HepG2 (cell line): ENCODE results near the gene TSHZ2. TPM values are rescaled to one million over a fixed set of nuclear protein-coding genes. Genes with fewer than 3 reads are reported as not detected.

Source experiments
- ATAC-seq: fragments of 200-7000 bp; cut with Tn5 transposase; 3 replicates; pipeline ENCODE4 v1.9.1; 2020; ENCODE audit warnings: mild to moderate bottlenecking, moderate library complexity
- BruUV-seq: library from RNA; stranded (reverse); fragments of 400-500 nt; replicated peaks from 2 replicates; lab custom pipeline; 2021; lab: Mats Ljungman, UMichigan
- CTCF ChIA-PET: fragments of 300-600 bp; formaldehyde crosslinking; extraction: SDS; loops from one replicate; lab custom pipeline; 2021; ENCODE audit warnings: low total read pairs, inconsistent platforms, low intra/inter-chr PET ratio; lab: Yijun Ruan, JAX
- POLR2A ChIA-PET: fragments of 350-600 bp; sonication (Branson Sonifier 250); formaldehyde crosslinking; loops from one replicate; lab custom pipeline; 2020; ENCODE audit warnings: antibody characterized with exemption, inconsistent platforms; lab: Yijun Ruan, JAX
- DNase-seq: peaks from one replicate; pipeline ENCODE4 v3.0.0-alpha.2; 2015; ENCODE audit warnings: low spot score
- FAIRE-seq: peaks from 3 replicates; lab custom pipeline; 2011; peaks lifted over from hg19 to GRCh38; lab: Jason Lieb, UNC
- H2AFZ ChIP-seq: one replicate; pipeline ENCODE4 v1.6.1; 2011; ENCODE audit warnings: low read length, inconsistent platforms
- H3K27ac ChIP-seq: fragments of 300-600 bp; 3 replicates; pipeline ENCODE4 v1.8.0; 2011; ENCODE audit warnings: mixed run types, mild to moderate bottlenecking, mixed read lengths, low read length, inconsistent platforms; ENCODE audit not compliant: insufficient read depth; ENCODE audit errors: extremely low read length
- H3K27me3 ChIP-seq, 2 experiments: fragments of 200-600 bp in 1 of 2; 2 replicates in 1 of 2; 3 replicates in 1 of 2; pipeline versions ENCODE4 v1.6.0 to v1.8.0; 2011; ENCODE audit warnings: low read length in 2 of 2, mild to moderate bottlenecking in 2 of 2, moderate library complexity in 2 of 2, inconsistent platforms in 1 of 2; ENCODE audit not compliant: insufficient read depth in 2 of 2, control insufficient read depth in 1 of 2
- H3K36me3 ChIP-seq, 2 experiments: fragments of 200-600 bp in 1 of 2; replicated peaks in 1 of 2; 2 replicates in 1 of 2; 3 replicates in 1 of 2; pipeline versions ENCODE4 v1.5.1 to v1.8.0; 2011; ENCODE audit warnings: low read length in 2 of 2, inconsistent platforms in 1 of 2; ENCODE audit not compliant: insufficient read depth in 2 of 2, control insufficient read depth in 1 of 2
- H3K4me1 ChIP-seq: 2 replicates; pipeline ENCODE4 v1.5.1; 2012; ENCODE audit warnings: low read length, inconsistent platforms; ENCODE audit not compliant: insufficient read depth
- H3K4me2 ChIP-seq: 2 replicates; pipeline ENCODE4 v1.6.0; 2011; ENCODE audit warnings: low read depth, low read length, inconsistent platforms
- H3K4me3 ChIP-seq, 3 experiments: fragments of 200-600 bp in 1 of 3; sonication (generic), shearing (Covaris generic) in 1 of 3; replicated peaks in 1 of 3; 2 replicates each; pipeline ENCODE4 v1.5.1; 2011 to 2016; ENCODE audit warnings: low read length in 3 of 3, inconsistent platforms in 2 of 3, low read depth in 2 of 3, mild to moderate bottlenecking in 2 of 3, control low read depth in 1 of 3, mixed read lengths in 1 of 3; ENCODE audit not compliant: insufficient read depth in 1 of 3
- H3K79me2 ChIP-seq: one replicate; pipeline ENCODE4 v1.6.1; 2011; ENCODE audit warnings: low read length, inconsistent platforms; ENCODE audit not compliant: insufficient read depth
- H3K9ac ChIP-seq: 2 replicates; pipeline ENCODE4 v1.6.0; 2011; ENCODE audit warnings: mild to moderate bottlenecking, low read depth, low read length, inconsistent platforms; ENCODE audit not compliant: insufficient read depth
- H3K9me3 ChIP-seq: 2 replicates; pipeline ENCODE4 v1.5.1; 2012; ENCODE audit warnings: mild to moderate bottlenecking, low read length
- H4K20me1 ChIP-seq: 2 replicates; pipeline ENCODE4 v1.6.0; 2011; ENCODE audit warnings: inconsistent platforms, mild to moderate bottlenecking, low read length, moderate library complexity; ENCODE audit not compliant: insufficient read depth
- HIVEP1 ChIP-seq: sonication (generic); formaldehyde crosslinking; IDR thresholded peaks from 2 replicates; pipeline ENCODE4 v1.4.0; 2020; ENCODE audit warnings: mild to moderate bottlenecking, missing genetic modification reagents
- KDM4B ChIP-seq: sonication (generic); formaldehyde crosslinking; IDR thresholded peaks from 2 replicates; pipeline ENCODE4 v1.4.0; 2020; ENCODE audit warnings: missing genetic modification reagents
- KLF15 ChIP-seq: sonication (generic); formaldehyde crosslinking; IDR thresholded peaks from 2 replicates; pipeline ENCODE4 v1.8.1; 2023; ENCODE audit warnings: borderline replicate concordance, mild to moderate bottlenecking, inconsistent platforms, missing genetic modification reagents, mixed read lengths
- RBM22 ChIP-seq: fragments of 200-400 bp; formaldehyde crosslinking; optimal IDR thresholded peaks from 2 replicates; pipeline ENCODE3; 2017; ENCODE audit warnings: mild to moderate bottlenecking, low read length, moderate library complexity
- SIX1 ChIP-seq: sonication (generic); formaldehyde crosslinking; IDR thresholded peaks from 2 replicates; pipeline ENCODE4 v1.4.0; 2020; ENCODE audit warnings: missing genetic modification reagents, borderline replicate concordance
- SMAD9 ChIP-seq: sonication (generic); formaldehyde crosslinking; IDR thresholded peaks from 2 replicates; pipeline ENCODE4 v1.5.1; 2020; ENCODE audit warnings: mild to moderate bottlenecking, missing genetic modification reagents
- STAT5B ChIP-seq: sonication (generic); formaldehyde crosslinking; IDR thresholded peaks from 2 replicates; pipeline ENCODE4 v1.4.0; 2020; ENCODE audit warnings: missing genetic modification reagents
- TFE3 ChIP-seq: IDR thresholded peaks from 2 replicates; pipeline ENCODE4 v1.6.1; 2016
- ZNF331 ChIP-seq: sonication (generic); formaldehyde crosslinking; IDR thresholded peaks from 2 replicates; pipeline ENCODE4 v1.4.0; 2020; ENCODE audit warnings: missing genetic modification reagents
- ZNF883 ChIP-seq: sonication (generic); formaldehyde crosslinking; IDR thresholded peaks from 2 replicates; pipeline ENCODE4 v1.5.1; 2020; ENCODE audit warnings: mild to moderate bottlenecking, missing genetic modification reagents; ENCODE audit errors: not compliant biosample characterization
- ZSCAN21 ChIP-seq: sonication (generic); formaldehyde crosslinking; IDR thresholded peaks from 2 replicates; pipeline ENCODE4 v1.8.0; 2022; ENCODE audit warnings: mild to moderate bottlenecking, missing genetic modification reagents, moderate library complexity, borderline replicate concordance
- WGBS: methylation state at CpG from one replicate; pipeline ENCODE4 v1.1.6; 2017; ENCODE audit warnings: low lambda C conversion rate; 5-methylcytosine and 5-hydroxymethylcytosine counted together
- in situ Hi-C: cut with HindIII; loops from 2 replicates; pipeline ENCODE4 v1.10.0; 2017; ENCODE audit warnings: low pct_unique_long_range_greater_than_20kb; ENCODE audit not compliant: extremely low pct_ligation_motif_present
- intact Hi-C: fragments of 100-400 bp; cut with micrococcal nuclease; formaldehyde crosslinking; loops from one replicate; pipeline ENCODE4 v1.10.0; 2022; ENCODE audit not compliant: unreplicated experiment
- polyA plus RNA-seq, 8 experiments: library from polyadenylated mRNA; depleted of rRNA in 3 of 8; stranded (reverse) in 7 of 8; unstranded in 1 of 8; fragments of >200 nt; fragmentation: Illumina TruSeq in 4 of 8; extraction: Trizol in 4 of 8; gene quantifications; 2 replicates each; pipeline versions ENCODE4 v1.2.1 to v1.2.3, GENCODE V29; 2011 to 2016; ENCODE audit warnings: low read depth in 4 of 8, missing spikeins in 1 of 8, mixed read lengths in 1 of 8; ENCODE audit not compliant: insufficient read depth in 1 of 8
- total RNA-seq, 5 experiments: library from RNA; depleted of rRNA; stranded (reverse); fragments of >200 nt; fragmentation: Illumina TruSeq; extraction: Trizol; gene quantifications; 2 replicates each; pipeline ENCODE4 v1.2.3, GENCODE V29; 2016; ENCODE audit warnings: low read depth in 1 of 5
- TF ChIP-seq, protein P1 (sequence below): sonication (generic); formaldehyde crosslinking; IDR thresholded peaks from 2 replicates; pipeline ENCODE4 v1.4.0; 2020; ENCODE audit warnings: low read depth, missing genetic modification reagents
- TF ChIP-seq, protein P2 (sequence below): sonication (generic); formaldehyde crosslinking; IDR thresholded peaks from 2 replicates; pipeline ENCODE4 v1.8.0; 2022; ENCODE audit warnings: missing genetic modification reagents, low read depth, mild to moderate bottlenecking, borderline replicate concordance

The TSHZ2 gene
- total and polyA plus RNA-seq, 2 of the 13 experiments (the other 11 are each of a cell fraction or from before 2014, with no cell fraction given) = 0.01 TPM; not detected in 1

GRCh38 chr20:53534037-53534436, 561.9 kb downstream of the TSHZ2 start:
- TF ChIP-seq ZSCAN21 (CRISPR knock-in tag) = no peak
- TF ChIP-seq KLF15 (CRISPR knock-in tag) = no peak
- TF ChIP-seq ZNF883 (CRISPR knock-in tag) = no peak
- no peak for TF ChIP-seq HIVEP1 (CRISPR knock-in tag)
- no peak for TF ChIP-seq RBM22
- no peak for TF ChIP-seq SIX1 (CRISPR knock-in tag)
- TF ChIP-seq ZNF331 (CRISPR knock-in tag) = peak; percentile 93
- FAIRE-seq = no peak
- no peak for DNase-seq
- Histone ChIP-seq H3K27me3 (peaks cover 0 to 2% of the 10 kb centered on the region in 2 experiments; a peak in 1 of 5 replicates), H3K4me2 (no peak overlapping the region), H3K4me3 (no peak overlapping the region), H3K9ac (no peak overlapping the region), H3K27ac (no peak overlapping the region), H2AFZ (no peak overlapping the region), H4K20me1 (no peaks in the 10 kb centered on the region), H3K4me1 (no peaks in the 10 kb centered on the region), H3K79me2 (no peaks in the 10 kb centered on the region), H3K36me3 (no peaks in the 10 kb centered on the region), H3K9me3 (no peaks in the 10 kb centered on the region)
- no peak for ATAC-seq
- in situ Hi-C loops (loop anchor here (25.0 kb wide), 2 partner anchors 322 to 797 kb away; no protein-coding TSS in a partner anchor), intact Hi-C loops (no loop called here)
- CTCF ChIA-PET = no interaction called here
- no TSS peak for BruUV-seq
- POLR2A ChIA-PET = no interaction called here
- 28% methylated on average over 7 of the region's 7 CpGs for WGBS

GRCh38 chr20:53535878-53536277, 563.7 kb downstream of the TSHZ2 start:
- intact Hi-C loops = no loop called here
- in situ Hi-C loops = loop anchor here (25.0 kb wide), 2 partner anchors 324 to 799 kb away; no protein-coding TSS in a partner anchor
- Histone ChIP-seq H3K9ac (no peak overlapping the region), H3K4me3 (no peak overlapping the region), H3K4me2 (no peak overlapping the region), H3K9me3 (no peaks in the 10 kb centered on the region), H2AFZ (no peak overlapping the region), H3K4me1 (no peaks in the 10 kb centered on the region), H3K79me2 (no peaks in the 10 kb centered on the region), H3K36me3 (no peaks in the 10 kb centered on the region), H4K20me1 (no peaks in the 10 kb centered on the region), H3K27me3 (peaks cover 2 to 7% of the 10 kb centered on the region in 2 experiments; a peak in 1 of 5 replicates), H3K27ac (no peak overlapping the region)
- no peak; the same call in 2 of the 3 replicates for ATAC-seq
- no peak for FAIRE-seq
- ChIA-PET POLR2A (no interaction called here), CTCF (no interaction called here)
- WGBS = 21% methylated on average over 4 of the region's 4 CpGs
- BruUV-seq = no TSS peak
- no peak for DNase-seq
- TF ChIP-seq, protein P1, sequence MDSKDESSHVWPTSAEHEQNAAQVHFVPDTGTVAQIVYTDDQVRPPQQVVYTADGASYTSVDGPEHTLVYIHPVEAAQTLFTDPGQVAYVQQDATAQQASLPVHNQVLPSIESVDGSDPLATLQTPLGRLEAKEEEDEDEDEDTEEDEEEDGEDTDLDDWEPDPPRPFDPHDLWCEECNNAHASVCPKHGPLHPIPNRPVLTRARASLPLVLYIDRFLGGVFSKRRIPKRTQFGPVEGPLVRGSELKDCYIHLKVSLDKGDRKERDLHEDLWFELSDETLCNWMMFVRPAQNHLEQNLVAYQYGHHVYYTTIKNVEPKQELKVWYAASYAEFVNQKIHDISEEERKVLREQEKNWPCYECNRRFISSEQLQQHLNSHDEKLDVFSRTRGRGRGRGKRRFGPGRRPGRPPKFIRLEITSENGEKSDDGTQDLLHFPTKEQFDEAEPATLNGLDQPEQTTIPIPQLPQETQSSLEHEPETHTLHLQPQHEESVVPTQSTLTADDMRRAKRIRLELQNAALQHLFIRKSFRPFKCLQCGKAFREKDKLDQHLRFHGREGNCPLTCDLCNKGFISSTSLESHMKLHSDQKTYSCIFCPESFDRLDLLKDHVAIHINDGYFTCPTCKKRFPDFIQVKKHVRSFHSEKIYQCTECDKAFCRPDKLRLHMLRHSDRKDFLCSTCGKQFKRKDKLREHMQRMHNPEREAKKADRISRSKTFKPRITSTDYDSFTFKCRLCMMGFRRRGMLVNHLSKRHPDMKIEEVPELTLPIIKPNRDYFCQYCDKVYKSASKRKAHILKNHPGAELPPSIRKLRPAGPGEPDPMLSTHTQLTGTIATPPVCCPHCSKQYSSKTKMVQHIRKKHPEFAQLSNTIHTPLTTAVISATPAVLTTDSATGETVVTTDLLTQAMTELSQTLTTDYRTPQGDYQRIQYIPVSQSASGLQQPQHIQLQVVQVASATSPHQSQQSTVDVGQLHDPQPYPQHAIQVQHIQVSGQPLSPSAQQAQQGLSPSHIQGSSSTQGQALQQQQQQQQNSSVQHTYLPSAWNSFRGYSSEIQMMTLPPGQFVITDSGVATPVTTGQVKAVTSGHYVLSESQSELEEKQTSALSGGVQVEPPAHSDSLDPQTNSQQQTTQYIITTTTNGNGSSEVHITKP (CRISPR knock-in tag) = no peak
- TF ChIP-seq TFE3 (CRISPR knock-in tag) = no peak
- TF ChIP-seq SMAD9 = no peak
- TF ChIP-seq STAT5B (CRISPR knock-in tag) = no peak
- TF ChIP-seq KDM4B (CRISPR knock-in tag) = no peak
- TF ChIP-seq, protein P2, sequence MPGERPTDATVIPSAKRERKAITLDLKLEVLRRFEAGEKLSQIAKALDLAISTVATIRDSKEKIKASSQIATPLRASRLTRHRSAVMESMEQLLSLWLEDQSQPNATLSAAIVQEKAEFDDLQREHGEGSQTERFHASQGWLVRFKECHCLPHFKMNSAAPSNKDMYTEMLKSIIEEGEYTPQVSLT (CRISPR knock-in tag) = no peak
